ENCODE data around the gene CEP290. TPM values are rescaled to one million over a fixed set of nuclear protein-coding genes. Genes with fewer than 3 reads are reported as not detected.
"Not testable (repeated sequence)": the region's sequence is repeated elsewhere in the genome, so short reads cannot be mapped to it uniquely, and the experiment has no call there.

CEP290 gene
- total RNA-seq, 4 donors from 2014 or later, result 24.7 to 42.6 (median 36.6) TPM

GRCh38 chr12:88144546-88145468 is 2.9 kb upstream of the CEP290 start:
- WGBS, 2 donors, result 88 to 92% methylated on average over 3 of the region's 3 CpGs
- no peak overlapping the region for H3K4me3 ChIP-seq (replicated peaks in 1 of 3)
- peaks cover 0 to 6% of the 10 kb centered on the region in 2 donors for H3K4me1 ChIP-seq
- no peaks in the 10 kb centered on the region for H3K9me3 ChIP-seq
- no peaks in the 10 kb centered on the region for H3K27me3 ChIP-seq
- no peak for DNase-seq
- H3K36me3 ChIP-seq, result no peaks in the 10 kb centered on the region
- intact Hi-C loops (cut with DNase I), result no loop called here
- H3K27ac ChIP-seq, result no peak overlapping the region
- TF ChIP-seq CTCF (IDR thresholded peaks at IDR 0.05) (no peak), POLR2A (IDR thresholded peaks at IDR 0.05) (no peak)

DNA sequence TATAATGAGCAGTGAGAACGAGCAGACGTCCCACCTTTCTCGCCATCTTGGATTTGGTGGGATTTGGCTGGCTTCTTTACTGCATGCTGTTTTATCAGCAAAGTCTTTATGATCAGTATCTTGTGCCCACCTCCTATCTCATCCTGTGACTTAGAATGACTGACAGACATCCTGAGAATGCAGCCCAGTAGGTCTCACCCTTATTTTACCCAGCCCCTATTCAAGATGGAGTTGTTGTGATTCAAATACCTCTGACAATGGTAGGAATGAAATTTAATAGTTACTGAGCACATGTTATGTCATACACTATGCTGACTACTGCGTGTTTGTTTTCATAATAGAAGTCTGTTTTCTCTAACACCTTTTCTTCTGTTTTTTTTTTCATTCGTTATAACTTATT is 2.1 kb upstream of the CEP290 start:
- no peaks in the 10 kb centered on the region for H3K36me3 ChIP-seq
- no peak for DNase-seq
- H3K9me3 ChIP-seq, result no peaks in the 10 kb centered on the region
- intact Hi-C loops (cut with DNase I), result no loop called here
- no peak for TF ChIP-seq POLR2A (IDR thresholded peaks at IDR 0.05)
- 95 to 98% methylated on average over 5 of the region's 5 CpGs for WGBS, 2 donors
- H3K4me1 ChIP-seq, result peaks cover 0 to 6% of the 10 kb centered on the region in 2 donors
- H3K27me3 ChIP-seq, result no peaks in the 10 kb centered on the region
- no peak overlapping the region for H3K4me3 ChIP-seq (replicated peaks in 1 of 3)
- no peak overlapping the region for H3K27ac ChIP-seq

DNA sequence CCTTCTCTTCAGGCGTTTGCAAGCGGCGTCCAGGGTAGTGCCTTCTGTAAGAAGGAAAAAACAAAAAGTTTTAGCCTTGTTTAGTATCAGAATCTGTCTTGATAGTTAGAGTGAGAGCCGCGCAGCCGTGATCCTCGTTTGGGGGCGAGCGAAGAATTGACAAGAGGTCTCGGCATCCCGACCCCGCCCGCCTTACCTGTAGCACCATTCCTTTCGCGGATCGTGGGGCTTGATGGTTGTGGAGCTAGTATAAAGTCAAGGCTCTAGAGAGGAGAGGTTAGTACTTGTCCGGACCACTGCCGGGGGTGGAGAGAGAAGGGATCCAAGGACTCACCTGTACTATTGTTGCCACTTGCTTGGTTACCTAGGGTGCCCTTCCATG is 713 bp upstream of the CEP290 start:
- Histone ChIP-seq H3K27me3 (no peaks in the 10 kb centered on the region), H3K4me3 (replicated peaks in 1 of 3) (peak overlapping the region; percentile 17 to 61 (median 51)), H3K36me3 (no peaks in the 10 kb centered on the region), H3K4me1 (peaks cover 0 to 6% of the 10 kb centered on the region in 2 donors), H3K27ac (peak overlapping the region; percentile 2 to 75 (median 52)), H3K9me3 (no peaks in the 10 kb centered on the region)
- intact Hi-C loops (cut with DNase I), result no loop called here
- TF ChIP-seq CTCF (IDR thresholded peaks at IDR 0.05) (no peak), POLR2A (IDR thresholded peaks at IDR 0.05) (no peak)
- DNase-seq, result peak; percentile 21 to 40
- WGBS, 2 donors, result 0% methylated on average over 17 to 18 of the region's 18 CpGs

GRCh38 chr12:88141425-88141773 is 489 bp downstream of the CEP290 start:
- WGBS, 2 donors, result 5 to 7% methylated on average over 13 of the region's 13 CpGs
- TF ChIP-seq POLR2A (IDR thresholded peaks at IDR 0.05) (no peak), CTCF (IDR thresholded peaks at IDR 0.05) (no peak)
- peak overlapping the region; percentile 41 to 75 (median 73) for H3K27ac ChIP-seq
- no peaks in the 10 kb centered on the region for H3K9me3 ChIP-seq
- H3K27me3 ChIP-seq, result no peaks in the 10 kb centered on the region
- DNase-seq, result no peak
- peaks cover 0 to 6% of the 10 kb centered on the region in 2 donors for H3K4me1 ChIP-seq
- H3K4me3 ChIP-seq (replicated peaks in 1 of 3), result peak overlapping the region; percentile 43 to 61 (median 51)
- no peaks in the 10 kb centered on the region for H3K36me3 ChIP-seq
- intact Hi-C loops (cut with DNase I), result no loop called here

DNA sequence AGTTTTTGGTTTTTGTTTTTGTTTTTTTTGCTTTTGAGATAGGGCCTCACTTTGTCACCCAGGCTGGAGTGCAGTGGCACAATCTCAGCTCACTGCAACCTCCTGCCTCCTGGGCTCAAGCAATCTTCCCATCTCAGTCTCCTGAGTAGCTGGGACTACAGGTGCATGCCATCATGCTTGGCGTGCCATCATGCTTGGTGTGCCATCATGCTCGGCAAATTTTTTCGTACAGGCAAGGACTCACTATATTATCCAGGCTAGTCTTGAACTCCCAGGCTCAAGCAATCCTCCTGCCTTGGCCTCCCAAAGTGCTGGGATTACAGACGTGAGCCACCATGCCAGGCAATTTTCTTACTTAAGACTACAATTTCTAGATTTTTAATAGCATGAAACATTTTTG is 2.2 kb downstream of the CEP290 start:
- H3K27ac ChIP-seq; H3K4me3 ChIP-seq (replicated peaks in 1 of 3); intact Hi-C loops (cut with DNase I); H3K9me3 ChIP-seq; H3K36me3 ChIP-seq; DNase-seq; H3K27me3 ChIP-seq; H3K4me1 ChIP-seq: not testable (repeated sequence)
- 94 to 99% methylated on average over 4 of the region's 4 CpGs for WGBS, 2 donors

GRCh38 chr12:88133181-88133580 is 8.7 kb downstream of the CEP290 start:
- DNase-seq; H3K9me3 ChIP-seq; H3K4me3 ChIP-seq (replicated peaks in 1 of 3); H3K36me3 ChIP-seq; H3K27me3 ChIP-seq; H3K27ac ChIP-seq; intact Hi-C loops (cut with DNase I); H3K4me1 ChIP-seq: not testable (repeated sequence)
- 95 to 98% methylated on average over 2 of the region's 2 CpGs for WGBS, 2 donors

Data from thyroid gland (tissue), 4 donors.